Activated CD4-positive, alpha-beta T cell treated with anti-CD3 and anti-CD28 coated beads, Interleukin-2, amount 50 U/mL, for 1 hour (primary cell): ENCODE results near the gene GPR132.
"Not testable (repeated sequence)": the region's sequence is repeated elsewhere in the genome, so short reads cannot be mapped to it uniquely, and the experiment has no call there.

Source experiments
- DNase-seq: peaks from one replicate; pipeline ENCODE4 v3.0.0-alpha.2; 2020

GPR132 gene

DNA sequence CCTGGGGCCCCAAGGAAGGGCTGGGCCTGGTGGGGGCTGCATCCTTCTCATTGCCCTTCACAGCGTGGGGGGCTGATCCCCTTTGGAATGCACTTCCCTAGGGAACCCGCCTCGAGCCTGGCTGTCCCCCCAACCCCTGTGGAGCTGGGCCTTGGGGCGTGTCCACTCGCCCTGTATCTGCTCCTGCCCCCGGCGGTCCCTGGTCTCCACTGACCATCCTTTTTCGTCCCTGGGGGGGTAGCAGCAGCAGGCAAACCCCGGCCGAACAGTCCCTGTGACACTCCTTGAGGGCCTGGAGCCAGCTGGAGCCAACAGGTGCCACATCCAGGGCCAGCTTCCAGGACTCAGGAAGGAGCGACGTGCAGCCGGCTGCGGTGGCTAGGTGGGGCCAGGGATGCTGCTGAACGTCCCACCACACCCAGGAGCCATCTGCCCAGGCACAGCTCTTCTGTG is 9.4 kb upstream of the GPR132 start:
- DNase-seq, result no peak

DNA sequence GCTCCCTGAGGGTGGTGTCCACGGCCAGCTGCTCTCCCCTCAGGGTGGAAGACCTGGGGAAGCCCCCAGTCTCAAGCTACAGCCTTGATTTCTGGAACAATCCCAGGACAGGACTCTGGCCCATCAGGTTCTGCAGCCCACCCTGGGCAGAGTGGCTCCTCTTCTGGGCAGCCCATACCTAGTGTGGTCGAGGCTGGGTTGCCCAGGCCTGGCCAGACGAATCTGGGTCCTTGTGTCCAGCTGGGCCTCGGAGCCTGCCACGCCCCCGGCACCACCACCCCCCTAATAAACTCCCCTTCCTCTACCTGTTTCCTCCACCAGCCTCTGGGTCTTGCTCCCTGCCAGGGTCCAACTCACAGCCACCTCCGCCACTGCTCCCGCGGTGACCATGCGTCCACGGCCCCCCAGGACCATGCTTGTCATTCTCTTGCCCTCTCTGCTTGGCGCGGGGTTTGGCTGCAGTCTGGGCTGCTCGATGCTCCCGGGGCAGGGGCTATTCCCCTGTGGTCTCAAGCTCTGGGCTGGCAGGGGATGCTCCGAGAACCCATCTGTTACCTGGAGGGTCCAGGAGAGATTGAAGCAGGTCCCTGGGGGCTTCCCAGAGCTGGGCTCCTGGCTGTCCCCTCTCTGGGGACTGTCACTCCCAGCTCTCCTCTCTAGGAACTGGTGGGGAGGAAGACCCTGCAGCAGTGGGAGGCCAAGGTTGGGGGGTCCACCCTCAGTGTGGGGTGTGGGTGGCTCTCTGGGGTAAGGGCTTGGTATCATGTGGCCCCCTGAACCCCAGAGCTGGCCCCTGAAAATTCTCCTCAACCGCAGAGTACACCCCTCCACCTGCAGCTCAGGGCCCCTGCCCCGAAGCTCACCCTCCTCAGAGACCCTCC is 8.7 kb upstream of the GPR132 start:
- DNase-seq, result no peak

DNA sequence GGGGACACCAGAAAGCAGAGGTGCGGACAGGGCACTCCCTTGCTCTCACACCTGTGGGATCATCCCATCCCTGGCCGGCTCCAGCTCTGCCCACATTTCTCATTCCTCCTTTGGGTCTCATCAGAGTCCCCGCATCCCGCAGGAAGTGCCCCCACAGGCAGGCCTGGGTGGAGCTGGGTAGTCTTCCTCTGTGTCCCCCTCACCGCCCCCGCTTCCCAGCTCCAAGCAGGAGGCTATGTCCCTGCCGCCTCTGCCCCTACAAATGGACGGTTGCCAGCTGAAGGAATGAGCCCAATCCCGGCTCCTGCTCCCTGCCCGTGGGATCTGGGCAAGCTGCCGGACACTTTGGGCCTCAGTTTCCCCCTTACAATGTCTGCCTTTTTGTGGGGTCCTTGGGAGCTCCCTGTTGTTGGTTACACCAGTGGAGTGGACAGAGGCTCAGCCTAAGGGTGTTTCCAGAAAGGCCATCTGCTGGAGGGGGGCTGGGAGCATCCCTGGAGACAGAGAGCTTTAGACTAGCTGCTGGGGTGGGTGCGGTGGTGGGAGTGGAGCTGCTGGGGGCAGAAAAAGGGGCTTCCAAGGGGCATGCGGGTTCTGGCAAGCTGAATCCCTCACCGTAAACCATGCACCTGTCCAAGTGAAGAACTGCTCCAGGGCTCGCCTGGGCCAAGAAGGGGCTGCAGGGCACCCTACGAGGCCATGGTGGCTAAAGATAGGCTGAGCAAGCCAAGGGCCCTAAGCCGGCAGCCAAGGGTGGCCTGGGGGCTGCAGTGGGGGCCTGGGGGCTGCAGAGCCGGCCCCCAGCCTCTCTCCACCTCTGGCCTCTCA is 7.9 kb upstream of the GPR132 start:
- no peak for DNase-seq

DNA sequence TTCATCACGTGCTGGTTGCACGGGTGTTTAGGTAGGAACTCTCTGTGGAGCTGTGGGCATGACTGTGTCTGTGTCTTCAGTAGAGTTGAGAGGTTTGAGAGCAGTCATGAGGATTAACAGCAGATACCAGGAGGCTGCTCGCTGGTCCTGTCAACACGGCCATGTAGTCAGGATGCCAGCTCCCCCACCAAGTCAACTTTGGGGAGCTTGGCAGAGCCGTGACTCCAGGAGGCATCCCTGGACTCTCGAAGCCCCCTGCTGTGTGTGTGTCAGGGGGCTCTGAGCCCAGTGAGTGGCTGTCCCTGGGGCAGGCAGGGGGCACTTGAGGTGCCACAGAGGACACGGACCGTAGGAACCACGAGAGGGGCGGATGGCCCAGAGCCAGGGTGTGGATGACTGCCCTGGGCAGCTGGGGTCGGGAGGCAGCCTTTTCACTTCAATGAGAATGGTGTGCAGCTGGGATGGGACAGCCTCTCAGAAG is 7.2 kb upstream of the GPR132 start:
- DNase-seq, result no peak

DNA sequence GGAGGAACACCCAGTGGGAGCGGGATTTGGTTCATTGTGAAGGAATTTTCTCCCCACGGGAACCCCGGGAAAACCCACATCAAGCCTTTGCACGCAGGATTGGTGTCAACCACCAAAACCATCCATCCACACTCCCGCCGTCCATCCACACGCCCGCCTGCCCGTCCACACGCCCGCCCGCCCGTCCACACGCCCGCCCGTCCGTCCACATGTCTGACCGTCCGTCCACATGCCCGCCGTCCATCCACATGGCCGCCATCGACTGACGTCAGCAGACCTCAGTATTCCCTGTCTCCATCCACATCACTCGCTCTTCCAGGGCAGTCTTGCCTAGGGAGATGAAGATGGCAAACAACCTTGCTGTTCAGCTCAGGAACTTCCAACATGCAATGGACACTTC is 6.7 kb upstream of the GPR132 start:
- DNase-seq, result no peak

DNA sequence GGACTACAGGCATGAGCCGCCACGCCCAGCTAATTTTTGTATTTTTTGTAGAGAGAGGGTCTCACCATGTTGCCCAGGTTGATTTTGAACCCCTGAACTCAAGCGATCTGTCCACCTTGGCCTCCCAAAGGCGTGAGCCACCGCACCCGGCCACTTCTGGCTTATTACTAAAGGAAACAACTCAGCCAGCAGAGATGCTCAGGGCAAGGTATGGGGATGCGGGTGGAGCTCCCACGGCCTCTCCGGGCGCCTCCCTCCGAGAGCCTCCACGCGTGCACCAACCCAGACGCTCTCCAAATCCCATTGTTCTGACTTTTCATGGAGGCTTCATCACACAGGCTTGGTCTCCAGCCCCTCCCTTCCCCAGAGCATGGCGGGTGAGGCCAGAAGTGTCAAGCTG is 6.1 kb upstream of the GPR132 start:
- DNase-seq, result no peak

DNA sequence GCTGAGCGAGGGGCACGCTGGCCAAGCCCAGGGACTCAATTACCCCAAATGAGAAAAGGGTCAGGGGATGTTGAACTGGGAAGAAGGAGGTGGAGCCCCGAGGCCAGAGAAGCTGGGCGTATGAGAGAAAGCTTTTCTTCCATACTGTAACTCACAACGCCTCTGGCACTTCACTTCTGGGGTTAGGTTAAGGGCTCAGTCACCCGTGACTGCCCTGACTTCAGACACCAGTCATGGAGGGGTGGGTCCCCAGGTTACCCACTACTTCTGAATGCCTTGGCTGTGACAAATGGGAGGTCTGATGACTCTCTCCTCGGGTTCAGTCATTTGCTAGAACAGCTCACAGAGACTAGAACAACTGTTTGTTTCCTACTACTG is 5.5 kb upstream of the GPR132 start:
- no peak for DNase-seq

DNA sequence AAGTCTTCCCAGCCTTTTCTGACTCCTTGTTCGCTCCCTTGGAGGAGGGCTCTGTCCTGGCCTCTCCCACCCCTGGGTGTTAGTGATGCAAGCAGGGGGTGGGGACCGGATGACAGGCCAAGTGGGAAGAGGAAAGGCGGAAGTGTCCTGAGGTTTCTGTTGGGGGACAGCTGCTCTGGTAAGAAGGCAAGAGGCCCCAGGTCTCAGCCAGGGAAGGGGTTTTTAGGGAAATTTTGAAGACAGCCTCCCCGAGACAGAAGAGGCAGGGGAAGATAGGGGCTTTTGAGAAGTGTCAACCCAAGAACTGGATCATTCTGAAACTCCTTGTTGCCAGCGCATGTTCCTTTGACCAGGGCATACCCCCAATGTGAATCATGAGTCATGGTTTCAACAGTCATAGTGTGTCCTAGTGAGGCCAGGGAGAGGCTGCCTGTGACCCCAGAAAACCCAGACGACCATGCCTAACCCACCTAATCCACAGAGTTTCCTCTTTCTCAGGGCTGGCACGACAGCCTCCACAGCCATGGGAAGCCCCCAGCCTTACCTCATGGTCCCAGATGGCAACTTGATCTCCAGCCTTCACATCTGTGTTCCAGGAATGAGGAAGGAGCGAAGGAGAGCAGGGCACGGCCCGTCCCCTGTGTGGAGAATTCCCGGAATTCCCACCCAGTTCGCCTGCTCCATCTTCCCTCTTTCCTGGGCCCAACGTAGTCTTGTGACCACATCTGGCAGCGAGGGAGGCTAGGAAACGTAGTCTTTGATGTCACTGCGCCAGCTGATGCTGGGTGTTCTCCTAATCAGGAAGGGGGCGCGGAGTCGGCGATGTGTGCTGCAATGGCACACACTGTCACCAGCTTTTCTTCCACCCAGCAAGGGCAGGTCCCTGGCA is 4.9 kb upstream of the GPR132 start:
- DNase-seq, result no peak

DNA sequence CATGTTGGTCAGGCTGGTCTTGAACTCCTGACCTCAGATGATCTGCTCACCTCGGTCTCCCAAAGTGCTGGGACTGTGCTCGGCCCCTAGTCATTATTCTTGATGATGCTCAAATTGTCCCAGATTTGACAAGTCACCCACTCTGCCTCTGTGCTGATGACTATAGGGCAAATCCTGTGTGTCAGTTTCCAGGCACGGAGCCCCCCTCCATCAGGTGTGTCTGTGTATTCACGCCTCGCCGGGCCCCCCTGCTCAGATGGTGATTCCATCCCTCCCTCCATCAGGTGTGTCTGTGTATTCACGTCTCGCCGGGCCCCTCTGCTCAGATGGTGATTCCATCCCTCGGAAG is 4.3 kb upstream of the GPR132 start:
- no peak for DNase-seq

DNA sequence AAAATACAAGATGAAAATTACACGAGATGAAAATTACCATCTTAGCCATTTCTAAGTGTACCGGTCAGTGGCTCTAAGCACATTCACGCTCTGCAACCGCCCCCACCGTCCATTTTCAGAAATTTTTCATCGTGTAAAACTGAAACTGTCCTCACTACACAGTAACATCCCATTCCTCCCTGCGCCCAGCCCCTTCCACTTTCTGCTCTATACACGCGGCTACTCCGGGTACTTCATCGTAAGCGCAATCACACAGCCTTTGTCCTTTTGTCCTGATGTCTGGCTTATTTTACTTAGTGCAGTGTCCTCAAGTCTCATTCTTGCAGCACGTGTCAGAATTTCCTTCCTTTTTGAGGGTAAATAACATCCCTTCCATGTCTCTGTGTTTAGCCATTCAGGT is 3.6 kb upstream of the GPR132 start:
- no peak for DNase-seq

DNA sequence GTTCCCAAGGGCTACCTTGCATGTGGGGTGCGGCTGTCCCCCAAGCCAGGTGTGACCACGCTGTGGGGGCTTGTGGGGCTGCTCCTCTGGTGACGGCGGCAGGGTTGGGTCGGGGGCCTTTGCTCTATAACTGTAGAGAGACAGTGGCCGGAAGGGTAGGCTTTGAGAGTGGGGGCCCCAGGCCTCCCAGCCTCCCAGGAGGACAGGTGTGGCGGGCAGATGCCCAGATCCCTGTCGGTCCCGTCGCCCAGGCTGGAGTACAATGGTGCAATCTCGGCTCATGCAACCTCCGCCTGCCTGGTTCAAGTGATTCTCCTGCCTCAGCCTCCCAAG is 2.7 kb upstream of the GPR132 start:
- DNase-seq, result no peak

DNA sequence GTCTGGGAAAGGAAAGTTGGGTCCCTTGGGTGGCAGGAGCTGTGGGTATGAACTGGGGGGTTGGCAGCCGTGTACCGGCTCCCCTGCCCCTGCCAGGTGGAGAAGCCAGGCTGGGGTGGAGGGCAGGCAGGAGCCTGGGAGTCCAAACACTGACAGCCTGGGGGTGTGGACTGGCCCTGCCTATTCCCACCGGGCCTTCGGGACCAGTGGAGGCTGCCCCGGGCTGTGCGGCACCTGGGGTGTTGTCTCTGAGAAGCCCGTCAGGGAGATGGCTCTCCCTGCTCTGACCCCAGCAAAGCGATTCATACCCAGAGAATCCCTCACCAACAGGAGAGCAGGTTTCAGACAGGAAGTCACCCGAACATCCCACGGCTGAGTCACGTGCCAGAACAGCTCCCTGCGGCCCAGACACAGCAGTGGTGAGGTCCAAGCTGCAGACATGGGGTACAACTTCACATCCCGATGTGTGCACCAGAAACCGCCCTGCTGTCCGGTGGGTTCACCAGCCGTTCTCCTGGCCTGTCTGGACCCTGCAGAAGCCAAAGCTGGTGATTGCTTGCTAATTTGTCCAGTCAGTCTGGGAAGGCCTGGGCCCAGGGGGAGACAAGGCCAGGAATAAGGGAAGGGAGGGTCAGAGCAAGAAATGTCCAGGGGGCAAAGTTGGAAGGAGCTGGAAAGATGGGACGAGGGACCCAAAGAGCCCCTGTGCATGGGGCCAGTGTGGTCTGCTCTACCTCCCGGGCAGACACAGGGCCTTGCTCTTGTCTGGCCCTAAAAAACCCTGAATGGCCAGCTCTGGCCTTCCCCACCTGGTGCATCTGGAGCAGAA is 2.1 kb upstream of the GPR132 start:
- DNase-seq, result peak; percentile 55

DNA sequence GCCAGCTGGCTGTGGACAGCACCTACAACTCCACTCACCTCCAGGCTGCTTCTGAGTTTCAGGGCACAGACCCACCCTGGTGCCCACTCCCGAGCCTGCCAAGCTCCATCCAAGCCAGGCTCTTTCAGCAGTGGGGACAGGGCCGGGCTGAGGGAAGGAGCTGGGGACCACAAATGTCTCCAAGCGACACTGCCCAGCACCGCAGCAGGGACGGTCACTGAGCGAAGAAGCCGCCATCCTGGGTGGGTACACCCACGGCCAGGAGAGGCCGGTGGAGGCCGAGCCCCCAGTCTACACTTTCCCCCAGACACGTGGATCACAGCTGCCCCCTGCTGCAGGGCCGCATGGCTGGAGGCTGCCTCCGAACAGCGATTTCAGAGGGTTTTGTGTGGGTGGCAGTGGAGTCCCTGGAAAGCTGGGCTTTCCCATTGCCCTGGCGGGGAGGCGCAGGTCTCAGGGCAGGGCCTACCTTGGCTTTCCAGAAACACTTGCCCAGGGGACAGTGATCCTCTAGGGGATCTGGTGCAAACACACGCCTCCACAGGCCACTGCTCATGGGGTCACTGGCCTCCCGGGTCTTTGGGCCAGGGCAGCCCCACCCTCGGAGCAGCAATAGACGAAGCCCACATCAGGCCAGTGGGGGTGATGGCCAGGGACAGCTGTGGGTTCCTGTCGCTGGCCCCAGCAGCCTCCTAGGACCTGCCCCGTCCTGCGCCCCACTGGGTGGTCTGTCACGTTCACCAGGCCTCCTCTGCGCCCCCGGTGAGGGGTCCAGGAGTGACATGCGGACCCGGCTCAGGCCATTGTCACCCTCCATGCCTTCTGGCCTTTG is 1.2 kb upstream of the GPR132 start:
- DNase-seq, result no peak

DNA sequence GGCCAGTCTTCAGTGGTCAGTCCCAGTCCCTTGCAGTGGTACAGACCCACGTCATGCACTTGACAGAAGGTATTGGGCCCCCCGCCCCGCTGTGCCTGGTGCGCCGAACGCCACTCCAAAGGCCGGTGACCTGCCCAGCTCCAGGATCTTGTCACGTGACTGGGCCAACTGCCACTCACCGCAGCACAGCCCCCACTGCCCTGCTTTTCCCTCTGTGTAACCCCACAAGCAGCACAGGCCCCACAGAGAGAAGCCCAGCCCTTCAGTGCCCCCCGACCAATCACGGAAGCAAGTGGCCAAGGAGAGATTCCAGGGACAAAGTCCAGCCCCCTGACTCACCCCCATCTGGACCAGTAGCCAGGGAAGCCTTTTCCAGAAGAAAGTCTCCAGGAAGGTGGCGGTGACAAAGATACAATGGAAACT is 498 bp downstream of the GPR132 start:
- peak; percentile 26 for DNase-seq

DNA sequence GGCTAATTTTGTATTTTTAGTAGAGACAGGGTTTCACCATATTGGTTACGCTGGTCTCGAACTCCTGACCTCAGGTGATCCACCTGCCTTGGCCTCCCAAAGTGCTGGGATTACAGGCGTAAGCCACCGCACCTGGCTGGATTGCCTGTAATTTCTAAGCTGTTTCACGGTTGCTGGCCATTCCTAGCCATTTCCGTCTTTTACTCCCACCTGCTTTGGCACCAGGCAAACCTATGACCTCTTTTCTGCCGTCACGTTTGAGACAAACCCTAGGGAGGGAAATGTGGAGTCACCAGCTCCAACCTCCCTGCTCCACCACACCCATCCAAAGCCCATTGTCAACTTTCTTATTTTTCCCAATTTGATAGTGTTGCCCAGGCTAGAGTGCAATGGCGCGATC is 1.2 kb downstream of the GPR132 start:
- no peak for DNase-seq

DNA sequence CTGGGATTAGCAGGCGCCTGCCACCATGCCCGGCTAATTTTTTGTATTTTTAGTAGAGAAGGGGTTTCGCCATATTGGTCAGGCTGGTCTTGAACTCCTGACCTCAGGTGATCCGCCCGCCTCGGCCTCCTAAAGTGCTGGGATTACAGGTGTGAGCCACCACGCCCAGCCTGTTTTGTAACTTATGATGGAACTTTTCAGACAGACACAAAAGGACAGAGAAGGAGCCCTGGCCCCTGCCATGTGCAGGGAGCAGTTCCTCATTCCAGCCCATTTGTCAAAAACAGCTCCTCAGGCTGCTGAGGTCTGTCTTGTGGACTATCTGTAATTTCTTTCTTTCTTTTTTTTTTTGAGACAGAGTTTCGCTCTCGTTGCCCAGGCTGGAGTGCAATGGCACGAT is 1.7 kb downstream of the GPR132 start:
- DNase-seq, result not testable (repeated sequence)

DNA sequence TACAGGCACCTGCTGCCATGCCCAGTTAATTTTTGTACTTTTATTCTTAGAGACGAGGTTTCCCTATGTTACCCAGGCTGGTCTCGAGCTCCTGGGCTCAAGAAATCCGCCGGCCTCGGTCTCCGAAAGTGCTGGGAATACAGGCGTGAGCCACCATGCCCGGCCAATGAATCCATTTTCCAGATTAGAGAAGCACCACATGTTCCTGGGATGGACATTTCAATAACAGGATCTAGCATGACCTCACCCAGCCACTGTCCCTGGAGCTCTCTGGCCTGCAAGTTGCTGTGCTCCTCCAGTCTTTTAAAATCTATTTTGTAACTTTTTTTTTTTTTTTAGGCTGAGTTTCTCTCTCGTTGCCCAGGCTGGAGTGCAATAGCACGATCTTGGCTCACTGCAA is 2.2 kb downstream of the GPR132 start:
- DNase-seq, result no peak

DNA sequence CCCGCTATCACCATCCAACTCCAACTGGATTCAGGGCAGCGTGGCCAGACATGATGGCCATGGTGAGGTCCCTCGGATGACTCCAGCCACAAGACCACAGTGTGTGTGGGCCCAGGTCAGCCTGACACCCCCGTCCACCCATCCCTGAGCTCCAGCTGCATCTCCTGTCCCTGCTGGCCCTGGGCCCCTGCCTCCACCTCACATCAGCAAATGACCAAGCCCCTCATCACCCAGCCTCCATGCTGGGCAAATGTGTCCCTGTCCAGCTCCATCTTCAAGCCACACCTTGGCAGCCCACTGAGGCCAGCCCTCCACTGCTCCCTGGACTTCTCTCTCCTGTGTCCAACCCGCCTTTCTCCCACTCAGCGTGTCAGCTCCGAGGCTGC is 3.2 kb downstream of the GPR132 start:
- DNase-seq, result no peak

DNA sequence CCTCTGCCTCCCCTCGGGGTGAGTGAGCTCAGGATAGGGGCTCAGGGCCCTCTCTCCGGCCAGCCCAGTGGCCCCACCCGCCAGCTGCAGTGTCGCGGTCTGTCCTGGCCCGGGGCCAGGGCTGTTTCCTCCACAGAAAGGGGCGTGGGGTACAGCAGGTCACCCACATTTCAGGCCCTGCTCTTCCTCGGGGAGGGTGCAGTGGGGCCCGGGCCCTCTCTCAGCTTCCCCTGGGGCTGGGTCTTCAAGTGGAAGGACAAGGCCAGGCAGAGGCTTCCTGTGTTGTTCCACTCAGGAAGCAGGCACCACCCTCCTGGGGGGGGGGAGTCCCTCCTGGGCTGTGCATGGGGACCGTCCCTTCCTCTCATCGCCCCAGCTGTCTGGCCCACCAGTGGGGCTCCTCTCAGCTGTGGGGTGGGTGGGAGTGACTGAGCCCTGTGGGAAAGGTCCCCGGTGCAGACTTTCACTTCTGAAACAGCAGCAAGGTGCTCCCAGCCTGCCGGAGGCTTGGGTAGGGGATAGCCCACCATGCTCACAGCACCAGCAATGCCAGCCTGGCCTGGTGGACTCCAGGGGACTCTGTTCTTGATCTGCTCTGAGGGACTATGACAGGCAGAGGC is 3.7 kb downstream of the GPR132 start:
- peak; percentile 42 for DNase-seq

DNA sequence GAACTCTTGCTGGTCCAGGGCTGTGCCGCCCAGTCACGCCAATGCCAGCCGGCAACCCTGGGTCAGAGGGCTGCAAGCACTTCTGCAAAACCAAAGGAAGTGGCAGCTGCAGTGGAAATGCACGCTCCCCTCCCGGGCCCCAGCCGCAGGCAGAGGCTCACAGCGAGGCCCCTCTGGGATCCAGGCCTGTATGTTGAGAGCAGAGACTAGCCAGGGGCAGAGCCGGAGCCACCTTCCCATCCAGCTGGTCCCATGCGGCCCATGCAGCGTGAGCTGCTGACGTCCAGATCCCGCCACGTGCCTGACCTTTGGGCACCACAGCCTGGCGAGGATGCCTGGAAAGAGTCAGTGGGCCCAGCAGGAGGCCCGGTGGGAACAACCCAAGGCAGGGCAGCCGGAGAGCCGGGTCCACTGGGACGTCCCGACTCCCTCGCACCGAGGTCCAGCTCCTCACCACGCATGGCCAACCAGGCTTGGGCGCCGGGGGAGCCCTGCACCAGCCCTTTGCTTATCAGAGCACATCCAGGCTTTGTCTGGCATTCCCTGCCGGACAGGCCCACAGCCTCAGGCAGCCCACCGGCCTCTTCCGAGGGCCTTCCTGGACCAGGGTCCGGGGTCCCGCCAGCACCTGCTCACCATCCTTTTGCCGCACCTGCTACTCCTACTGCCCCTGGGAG is 4.3 kb downstream of the GPR132 start:
- DNase-seq, result peak; percentile 35
